RWPE2 (cell line): ENCODE data around the gene ROPN1L.

Experiments
- ATAC-seq: fragments of 200-7000 bp; cut with Tn5 transposase; 3 replicates; pipeline ENCODE4 v1.9.1; 2021; ENCODE audit warnings: low read depth
- DNase-seq: peaks from one replicate; pipeline ENCODE4 v3.0.0-alpha.2; 2020; ENCODE audit warnings: low spot score
- H3K27ac ChIP-seq: fragments of 450-650 bp; 2 replicates; pipeline ENCODE4 v1.5.1; 2017; ENCODE audit warnings: mild to moderate bottlenecking; ENCODE audit not compliant: poor library complexity, severe bottlenecking
- H3K27me3 ChIP-seq: fragments of 250-450 bp; sonication (Bioruptor Pico); 2 replicates; pipeline ENCODE4 v1.5.1; 2021; ENCODE audit warnings: mild to moderate bottlenecking, moderate library complexity; ENCODE audit not compliant: insufficient read depth, poor library complexity, severe bottlenecking
- H3K36me3 ChIP-seq: fragments of 250-450 bp; sonication (Bioruptor Pico); 2 replicates; pipeline ENCODE4 v1.5.1; 2020; ENCODE audit warnings: low read depth, mild to moderate bottlenecking, moderate library complexity
- H3K4me1 ChIP-seq: fragments of 250-450 bp; sonication (Bioruptor Pico); 2 replicates; pipeline ENCODE4 v1.5.1; 2021; ENCODE audit warnings: mild to moderate bottlenecking, moderate library complexity; ENCODE audit not compliant: insufficient read depth, poor library complexity, severe bottlenecking
- H3K4me3 ChIP-seq: fragments of 250-450 bp; sonication (Bioruptor Pico); 2 replicates; pipeline ENCODE4 v1.5.1; 2021; ENCODE audit warnings: mild to moderate bottlenecking, moderate library complexity; ENCODE audit not compliant: severe bottlenecking
- H3K9me3 ChIP-seq: fragments of 250-450 bp; sonication (Bioruptor Pico); 2 replicates; pipeline ENCODE4 v1.5.1; 2021; ENCODE audit warnings: mild to moderate bottlenecking, moderate library complexity; ENCODE audit not compliant: severe bottlenecking
- CTCF ChIP-seq: fragments of 450-650 bp; IDR thresholded peaks from one replicate; pipeline ENCODE4 v1.5.1; 2017; ENCODE audit warnings: mild to moderate bottlenecking, moderate library complexity; ENCODE audit not compliant: poor library complexity, severe bottlenecking

The ROPN1L gene

GRCh38 chr5:10505517-10506095 lies 63.9 kb downstream of the ROPN1L start:
- Histone ChIP-seq H3K27ac (no peak overlapping the region), H3K27me3 (no peaks in the 10 kb centered on the region), H3K4me3 (no peak overlapping the region), H3K4me1 (no peaks in the 10 kb centered on the region), H3K36me3 (no peaks in the 10 kb centered on the region), H3K9me3 (no peaks in the 10 kb centered on the region)
- no peak for TF ChIP-seq CTCF
- no peak for ATAC-seq
- DNase-seq, result no peak

DNA sequence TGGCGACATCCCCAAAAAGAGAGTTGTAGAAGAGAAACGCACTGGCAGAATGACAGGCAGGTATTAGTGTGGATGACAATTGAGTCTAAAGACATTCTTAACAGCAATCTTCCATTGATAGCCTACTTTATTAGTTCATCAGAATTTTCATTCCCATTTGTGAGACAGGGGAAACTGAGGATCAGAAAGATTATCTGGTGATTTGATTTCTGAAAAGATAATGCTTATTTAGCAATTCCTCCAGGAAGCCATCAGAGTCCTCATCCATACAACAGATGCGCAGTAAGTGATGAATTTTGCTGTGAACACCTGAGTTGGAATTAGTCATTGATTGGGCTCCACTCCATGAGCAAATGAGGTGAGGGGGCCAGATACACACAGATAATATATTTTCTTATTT lies 64.9 kb downstream of the ROPN1L start:
- DNase-seq (no peak), ATAC-seq (no peak)
- no peaks in the 10 kb centered on the region for H3K27me3 ChIP-seq
- no peak overlapping the region for H3K4me3 ChIP-seq
- no peak overlapping the region for H3K27ac ChIP-seq
- no peaks in the 10 kb centered on the region for H3K9me3 ChIP-seq
- TF ChIP-seq CTCF, result no peak
- H3K4me1 ChIP-seq, result no peaks in the 10 kb centered on the region
- no peaks in the 10 kb centered on the region for H3K36me3 ChIP-seq

DNA sequence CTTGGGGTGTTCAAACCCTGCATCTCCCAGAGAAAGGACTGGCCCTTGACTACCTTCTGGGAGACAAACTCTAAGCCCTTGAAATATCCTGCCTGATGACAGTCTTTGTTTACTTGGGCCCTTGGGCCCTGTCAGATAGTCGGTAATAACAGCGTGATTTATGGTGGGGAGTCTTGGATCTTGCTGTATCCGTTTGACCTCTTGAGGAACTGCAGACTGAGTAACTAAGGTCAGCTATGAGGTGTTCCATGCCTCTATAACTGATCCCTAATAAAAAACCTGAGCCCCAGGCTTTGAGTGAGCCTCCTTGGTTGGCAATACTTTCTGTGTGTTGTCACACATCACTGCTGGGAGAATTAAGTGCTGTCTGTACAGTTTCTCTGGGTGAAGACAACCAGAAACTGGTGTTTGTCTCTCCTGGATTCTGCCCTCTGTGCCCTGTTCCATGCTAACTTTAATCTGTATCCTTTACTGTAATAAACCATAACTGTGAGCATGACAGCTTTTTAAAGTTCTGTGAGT lies 66.0 kb downstream of the ROPN1L start:
- no peak for TF ChIP-seq CTCF
- no peak overlapping the region for H3K4me3 ChIP-seq
- H3K4me1 ChIP-seq, result no peaks in the 10 kb centered on the region
- H3K36me3 ChIP-seq, result no peaks in the 10 kb centered on the region
- no peaks in the 10 kb centered on the region for H3K9me3 ChIP-seq
- DNase-seq (no peak), ATAC-seq (peak; percentile 76)
- no peak overlapping the region for H3K27ac ChIP-seq
- no peaks in the 10 kb centered on the region for H3K27me3 ChIP-seq

DNA sequence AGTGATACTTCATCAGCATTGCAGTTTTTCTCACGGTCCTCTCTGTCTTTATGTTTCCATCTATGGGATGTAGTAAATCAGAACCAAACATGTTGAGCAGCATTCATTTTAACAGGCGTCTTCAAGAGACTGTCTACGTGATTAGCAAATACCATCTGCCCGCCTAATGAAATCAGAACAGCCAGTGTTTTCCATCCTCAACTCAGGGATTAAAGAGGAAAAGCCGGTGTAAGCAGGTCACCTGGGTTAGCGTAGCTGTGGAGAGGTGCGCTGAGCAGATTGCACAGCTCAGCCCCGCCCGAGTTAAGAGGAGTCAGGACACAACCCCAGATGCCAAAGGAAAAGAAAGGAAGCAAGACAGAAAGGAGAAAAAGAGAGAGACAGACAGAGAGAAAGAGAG lies 67.9 kb downstream of the ROPN1L start:
- Histone ChIP-seq H3K9me3 (no peaks in the 10 kb centered on the region), H3K27ac (no peak overlapping the region), H3K4me3 (no peak overlapping the region), H3K27me3 (no peaks in the 10 kb centered on the region), H3K36me3 (no peaks in the 10 kb centered on the region), H3K4me1 (no peaks in the 10 kb centered on the region)
- no peak for ATAC-seq
- DNase-seq, result no peak
- no peak for TF ChIP-seq CTCF
